Mammary epithelial cell (primary cell): ENCODE data around the gene OGDHL.

Experiments
- EZH2 ChIP-seq: IDR thresholded peaks from 2 replicates; pipeline ENCODE4 v1.6.1; 2012; ENCODE audit warnings: low read length, inconsistent platforms, borderline replicate concordance
- TF ChIP-seq, protein P1 (sequence below), 2 donors: IDR thresholded peaks in 1 of 2; conservative IDR thresholded peaks in 1 of 2; 2 replicates each; pipeline ENCODE4 v1.5.1; 2011 to 2012; ENCODE audit warnings: inconsistent platforms in 2 of 2, low read length in 2 of 2, mild to moderate bottlenecking in 2 of 2, control low read depth in 1 of 2, low read depth in 1 of 2; ENCODE audit not compliant: insufficient read depth in 1 of 2; ENCODE audit errors: extremely low read depth in 1 of 2

GRCh38 chr10:49758249-49758930, 3.7 kb downstream of the OGDHL start:
- no peak for TF ChIP-seq EZH2
- TF ChIP-seq, protein P1, sequence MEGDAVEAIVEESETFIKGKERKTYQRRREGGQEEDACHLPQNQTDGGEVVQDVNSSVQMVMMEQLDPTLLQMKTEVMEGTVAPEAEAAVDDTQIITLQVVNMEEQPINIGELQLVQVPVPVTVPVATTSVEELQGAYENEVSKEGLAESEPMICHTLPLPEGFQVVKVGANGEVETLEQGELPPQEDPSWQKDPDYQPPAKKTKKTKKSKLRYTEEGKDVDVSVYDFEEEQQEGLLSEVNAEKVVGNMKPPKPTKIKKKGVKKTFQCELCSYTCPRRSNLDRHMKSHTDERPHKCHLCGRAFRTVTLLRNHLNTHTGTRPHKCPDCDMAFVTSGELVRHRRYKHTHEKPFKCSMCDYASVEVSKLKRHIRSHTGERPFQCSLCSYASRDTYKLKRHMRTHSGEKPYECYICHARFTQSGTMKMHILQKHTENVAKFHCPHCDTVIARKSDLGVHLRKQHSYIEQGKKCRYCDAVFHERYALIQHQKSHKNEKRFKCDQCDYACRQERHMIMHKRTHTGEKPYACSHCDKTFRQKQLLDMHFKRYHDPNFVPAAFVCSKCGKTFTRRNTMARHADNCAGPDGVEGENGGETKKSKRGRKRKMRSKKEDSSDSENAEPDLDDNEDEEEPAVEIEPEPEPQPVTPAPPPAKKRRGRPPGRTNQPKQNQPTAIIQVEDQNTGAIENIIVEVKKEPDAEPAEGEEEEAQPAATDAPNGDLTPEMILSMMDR (conservative IDR thresholded peaks at IDR 0.05 in 1 of 2, IDR thresholded peaks at IDR 0.05 in 1 of 2; ENCODE audit: extremely low read depth in 1 of 2, insufficient read depth in 1 of 2, low read depth in 1 of 2, low read length in 2 of 2), result no peak
